ENCODE data around the gene C3orf49.

DNA sequence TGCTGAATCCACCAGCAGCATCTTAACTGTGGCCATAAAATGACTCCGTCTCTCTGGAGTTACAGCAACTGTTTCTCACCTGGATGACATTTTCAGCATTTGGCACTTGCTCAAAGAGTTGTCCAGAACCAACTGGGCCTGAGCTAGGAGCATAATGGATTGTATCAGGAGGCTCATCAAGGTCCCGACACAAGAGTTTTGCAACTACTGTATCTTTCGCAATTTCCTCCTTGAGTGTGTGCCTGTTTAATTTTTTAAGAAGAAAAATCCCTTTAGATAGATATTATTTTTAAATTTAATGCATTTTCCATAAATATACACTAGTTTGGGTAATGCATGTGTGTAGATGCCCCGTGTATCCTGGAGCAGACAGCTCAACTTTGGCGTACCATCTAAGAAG, 44.3 kb upstream of the C3orf49 start:
- TF ChIP-seq, protein P1, sequence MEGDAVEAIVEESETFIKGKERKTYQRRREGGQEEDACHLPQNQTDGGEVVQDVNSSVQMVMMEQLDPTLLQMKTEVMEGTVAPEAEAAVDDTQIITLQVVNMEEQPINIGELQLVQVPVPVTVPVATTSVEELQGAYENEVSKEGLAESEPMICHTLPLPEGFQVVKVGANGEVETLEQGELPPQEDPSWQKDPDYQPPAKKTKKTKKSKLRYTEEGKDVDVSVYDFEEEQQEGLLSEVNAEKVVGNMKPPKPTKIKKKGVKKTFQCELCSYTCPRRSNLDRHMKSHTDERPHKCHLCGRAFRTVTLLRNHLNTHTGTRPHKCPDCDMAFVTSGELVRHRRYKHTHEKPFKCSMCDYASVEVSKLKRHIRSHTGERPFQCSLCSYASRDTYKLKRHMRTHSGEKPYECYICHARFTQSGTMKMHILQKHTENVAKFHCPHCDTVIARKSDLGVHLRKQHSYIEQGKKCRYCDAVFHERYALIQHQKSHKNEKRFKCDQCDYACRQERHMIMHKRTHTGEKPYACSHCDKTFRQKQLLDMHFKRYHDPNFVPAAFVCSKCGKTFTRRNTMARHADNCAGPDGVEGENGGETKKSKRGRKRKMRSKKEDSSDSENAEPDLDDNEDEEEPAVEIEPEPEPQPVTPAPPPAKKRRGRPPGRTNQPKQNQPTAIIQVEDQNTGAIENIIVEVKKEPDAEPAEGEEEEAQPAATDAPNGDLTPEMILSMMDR (IDR thresholded peaks at IDR 0.05; ENCODE audit: insufficient read depth, low read depth, low read length) = no peak
- no peak for TF ChIP-seq EZH2 (IDR thresholded peaks at IDR 0.05; ENCODE audit: insufficient read depth, low read length)
